Panc1 (cell line): ENCODE measurements around the gene RIPPLY2. TPM values are rescaled to one million over a fixed set of nuclear protein-coding genes. Genes with fewer than 3 reads are reported as not detected.

Source experiments
- ATAC-seq: fragments of 200-7000 bp; cut with Tn5 transposase; 2 replicates; pipeline ENCODE4 v1.9.1; 2020; ENCODE audit warnings: mild to moderate bottlenecking, moderate library complexity
- BruUV-seq: library from RNA; stranded (reverse); fragments of 400-500 nt; replicated peaks from 2 replicates; lab custom pipeline; 2021; lab: Mats Ljungman, UMichigan
- CTCF ChIA-PET: fragments of 300-600 bp; sonication (Branson Sonifier 250); formaldehyde crosslinking; loops from one replicate; lab custom pipeline; 2022; ENCODE audit warnings: antibody characterized with exemption; lab: Charles Lee
- POLR2A ChIA-PET: fragments of 300-600 bp; sonication (Branson Sonifier 250); formaldehyde crosslinking; loops from one replicate; lab custom pipeline; 2022; ENCODE audit warnings: antibody characterized with exemption; lab: Charles Lee
- DNase-seq: peaks from one replicate; pipeline ENCODE4 v3.0.0-alpha.2; 2010; ENCODE audit warnings: low read depth, low spot score
- H3K27ac ChIP-seq: 2 replicates; pipeline ENCODE4 v1.5.1; 2011; ENCODE audit warnings: mild to moderate bottlenecking, low read length, inconsistent platforms
- H3K27me3 ChIP-seq: fragments of 200-500 bp; sonication (Bioruptor generic); 2 replicates; pipeline ENCODE4 v1.6.0; 2014; ENCODE audit warnings: low read length, inconsistent platforms; ENCODE audit not compliant: control insufficient read depth, insufficient read depth
- H3K36me3 ChIP-seq: fragments of 200-500 bp; sonication (Bioruptor generic); 2 replicates; pipeline ENCODE4 v1.5.1; 2014; ENCODE audit warnings: inconsistent platforms, mild to moderate bottlenecking, low read length, moderate library complexity; ENCODE audit not compliant: control insufficient read depth, insufficient read depth
- H3K4me1 ChIP-seq: 2 replicates; pipeline ENCODE4 v1.5.1; 2011; ENCODE audit warnings: inconsistent platforms, mild to moderate bottlenecking, low read length, moderate library complexity; ENCODE audit not compliant: control insufficient read depth, insufficient read depth
- H3K4me3 ChIP-seq, 2 experiments: 2 replicates each; pipeline ENCODE4 v1.5.1; 2011 to 2012; ENCODE audit warnings: low read depth in 2 of 2, low read length in 2 of 2, mild to moderate bottlenecking in 2 of 2, inconsistent platforms in 1 of 2, moderate library complexity in 1 of 2
- H3K9me3 ChIP-seq: fragments of 200-500 bp; sonication (Bioruptor generic); 2 replicates; pipeline ENCODE4 v1.5.1; 2014; ENCODE audit warnings: low read depth, mild to moderate bottlenecking, inconsistent platforms, low read length, moderate library complexity; ENCODE audit not compliant: control insufficient read depth, insufficient read depth
- POLR2AphosphoS5 ChIP-seq: IDR thresholded peaks from 2 replicates; pipeline ENCODE4 v1.6.1; 2012; ENCODE audit warnings: mild to moderate bottlenecking, low read depth, low read length, moderate library complexity
- SIN3A ChIP-seq: IDR thresholded peaks from 2 replicates; pipeline ENCODE4 v1.6.1; 2012; ENCODE audit warnings: low read depth, mild to moderate bottlenecking, low read length, moderate library complexity, borderline replicate concordance; ENCODE audit not compliant: insufficient read depth
- TCF7L2 ChIP-seq: IDR thresholded peaks from 2 replicates; pipeline ENCODE4 v1.6.1; 2011; ENCODE audit warnings: mild to moderate bottlenecking, low read depth, low read length, inconsistent platforms
- in situ Hi-C: cut with HindIII; loops from 2 replicates; pipeline ENCODE4 v1.10.0; 2016; ENCODE audit warnings: low sequenced_read_pairs, low pct_unique_long_range_greater_than_20kb
- intact Hi-C: fragments of 100-400 bp; cut with micrococcal nuclease; formaldehyde crosslinking; loops from one replicate; pipeline ENCODE4 v1.10.0; 2022; ENCODE audit not compliant: unreplicated experiment
- total RNA-seq: library from RNA; stranded (reverse); gene quantifications from one replicate; pipeline ENCODE4 v1.2.1, GENCODE V29; 2021; ENCODE audit not compliant: unreplicated experiment
- TF ChIP-seq, protein P1 (sequence below): fragments of 450-650 bp; IDR thresholded peaks from 2 replicates; pipeline ENCODE4 v1.5.1; 2017; ENCODE audit warnings: mild to moderate bottlenecking
- TF ChIP-seq, protein P2 (sequence below), 2 experiments: IDR thresholded peaks; 2 replicates each; pipeline ENCODE4 v1.6.1; 2011 to 2012; ENCODE audit warnings: low read depth in 2 of 2, control low read depth in 1 of 2, low read length in 1 of 2, mild to moderate bottlenecking in 1 of 2, moderate library complexity in 1 of 2; ENCODE audit not compliant: insufficient read depth in 1 of 2

The RIPPLY2 gene
- total RNA-seq, 1 experiment from 2014 or later, result 6.5 TPM

GRCh38 chr6:83879746-83880145 lies 26.6 kb downstream of the RIPPLY2 start:
- TF ChIP-seq, protein P1, sequence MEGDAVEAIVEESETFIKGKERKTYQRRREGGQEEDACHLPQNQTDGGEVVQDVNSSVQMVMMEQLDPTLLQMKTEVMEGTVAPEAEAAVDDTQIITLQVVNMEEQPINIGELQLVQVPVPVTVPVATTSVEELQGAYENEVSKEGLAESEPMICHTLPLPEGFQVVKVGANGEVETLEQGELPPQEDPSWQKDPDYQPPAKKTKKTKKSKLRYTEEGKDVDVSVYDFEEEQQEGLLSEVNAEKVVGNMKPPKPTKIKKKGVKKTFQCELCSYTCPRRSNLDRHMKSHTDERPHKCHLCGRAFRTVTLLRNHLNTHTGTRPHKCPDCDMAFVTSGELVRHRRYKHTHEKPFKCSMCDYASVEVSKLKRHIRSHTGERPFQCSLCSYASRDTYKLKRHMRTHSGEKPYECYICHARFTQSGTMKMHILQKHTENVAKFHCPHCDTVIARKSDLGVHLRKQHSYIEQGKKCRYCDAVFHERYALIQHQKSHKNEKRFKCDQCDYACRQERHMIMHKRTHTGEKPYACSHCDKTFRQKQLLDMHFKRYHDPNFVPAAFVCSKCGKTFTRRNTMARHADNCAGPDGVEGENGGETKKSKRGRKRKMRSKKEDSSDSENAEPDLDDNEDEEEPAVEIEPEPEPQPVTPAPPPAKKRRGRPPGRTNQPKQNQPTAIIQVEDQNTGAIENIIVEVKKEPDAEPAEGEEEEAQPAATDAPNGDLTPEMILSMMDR, result no peak
- no peak for TF ChIP-seq TCF7L2
- TF ChIP-seq, protein P2, sequence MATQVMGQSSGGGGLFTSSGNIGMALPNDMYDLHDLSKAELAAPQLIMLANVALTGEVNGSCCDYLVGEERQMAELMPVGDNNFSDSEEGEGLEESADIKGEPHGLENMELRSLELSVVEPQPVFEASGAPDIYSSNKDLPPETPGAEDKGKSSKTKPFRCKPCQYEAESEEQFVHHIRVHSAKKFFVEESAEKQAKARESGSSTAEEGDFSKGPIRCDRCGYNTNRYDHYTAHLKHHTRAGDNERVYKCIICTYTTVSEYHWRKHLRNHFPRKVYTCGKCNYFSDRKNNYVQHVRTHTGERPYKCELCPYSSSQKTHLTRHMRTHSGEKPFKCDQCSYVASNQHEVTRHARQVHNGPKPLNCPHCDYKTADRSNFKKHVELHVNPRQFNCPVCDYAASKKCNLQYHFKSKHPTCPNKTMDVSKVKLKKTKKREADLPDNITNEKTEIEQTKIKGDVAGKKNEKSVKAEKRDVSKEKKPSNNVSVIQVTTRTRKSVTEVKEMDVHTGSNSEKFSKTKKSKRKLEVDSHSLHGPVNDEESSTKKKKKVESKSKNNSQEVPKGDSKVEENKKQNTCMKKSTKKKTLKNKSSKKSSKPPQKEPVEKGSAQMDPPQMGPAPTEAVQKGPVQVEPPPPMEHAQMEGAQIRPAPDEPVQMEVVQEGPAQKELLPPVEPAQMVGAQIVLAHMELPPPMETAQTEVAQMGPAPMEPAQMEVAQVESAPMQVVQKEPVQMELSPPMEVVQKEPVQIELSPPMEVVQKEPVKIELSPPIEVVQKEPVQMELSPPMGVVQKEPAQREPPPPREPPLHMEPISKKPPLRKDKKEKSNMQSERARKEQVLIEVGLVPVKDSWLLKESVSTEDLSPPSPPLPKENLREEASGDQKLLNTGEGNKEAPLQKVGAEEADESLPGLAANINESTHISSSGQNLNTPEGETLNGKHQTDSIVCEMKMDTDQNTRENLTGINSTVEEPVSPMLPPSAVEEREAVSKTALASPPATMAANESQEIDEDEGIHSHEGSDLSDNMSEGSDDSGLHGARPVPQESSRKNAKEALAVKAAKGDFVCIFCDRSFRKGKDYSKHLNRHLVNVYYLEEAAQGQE (IDR thresholded peaks at IDR 0.05; ENCODE audit: insufficient read depth in 1 of 2, low read depth in 2 of 2, low read length in 1 of 2), result no peak
- no peak for TF ChIP-seq SIN3A
- TF ChIP-seq POLR2AphosphoS5, result no peak
- intact Hi-C loops, result loop anchor here (10.0 kb wide), 1 partner anchor 155 kb away; the partner anchor contains the start of gene MRAP2
- POLR2A ChIA-PET, result no interaction called here
- CTCF ChIA-PET, result interaction anchor here (0.6 kb wide), 1 partner anchor 15 kb away, joined by 3 read pairs; no protein-coding TSS in a partner anchor
- no peaks in the 10 kb centered on the region for H3K36me3 ChIP-seq
- in situ Hi-C loops, result no loop called here
- no peaks in the 10 kb centered on the region for H3K9me3 ChIP-seq
- H3K4me1 ChIP-seq, result no peaks in the 10 kb centered on the region; the same call in 1 of the 2 replicates
- no peak for ATAC-seq
- H3K27ac ChIP-seq, result no peak overlapping the region
- BruUV-seq, result no TSS peak
- H3K4me3 ChIP-seq, result no peak overlapping the region
- DNase-seq, result no peak
- no peaks in the 10 kb centered on the region for H3K27me3 ChIP-seq

GRCh38 chr6:83883240-83883639 lies 30.1 kb downstream of the RIPPLY2 start:
- in situ Hi-C loops (no loop called here), intact Hi-C loops (loop anchor here (10.0 kb wide), 1 partner anchor 152 kb away; the partner anchor contains the start of gene MRAP2)
- no peak overlapping the region for H3K4me3 ChIP-seq
- POLR2A ChIA-PET, result interaction anchor here (0.6 kb wide), 1 partner anchor 1566 kb away, joined by 5 read pairs; no protein-coding TSS in a partner anchor
- ATAC-seq (no peak), DNase-seq (no peak)
- TF ChIP-seq, protein P2 (IDR thresholded peaks at IDR 0.05; ENCODE audit: insufficient read depth in 1 of 2, low read depth in 2 of 2, low read length in 1 of 2), result no peak
- TF ChIP-seq, protein P1, result no peak
- TF ChIP-seq POLR2AphosphoS5 (no peak), SIN3A (no peak), TCF7L2 (no peak)
- H3K27me3 ChIP-seq, result no peaks in the 10 kb centered on the region
- H3K4me1 ChIP-seq, result no peaks in the 10 kb centered on the region; the same call in 1 of the 2 replicates
- no peaks in the 10 kb centered on the region for H3K9me3 ChIP-seq
- H3K36me3 ChIP-seq, result no peaks in the 10 kb centered on the region
- no TSS peak for BruUV-seq
- CTCF ChIA-PET, result no interaction called here
- H3K27ac ChIP-seq, result no peak overlapping the region
